NCI-H2227 (cell line): ENCODE results near the gene HINT3.
A peak's percentile ranks its signal among the peaks of the same experiment; 100 is the strongest.
"Not testable (repeated sequence)": the region's sequence is repeated elsewhere in the genome, so short reads cannot be mapped to it uniquely, and the experiment has no call there.

Experiments used
- DNase-seq: peaks from one replicate; lab custom pipeline; 2025; ENCODE audit not compliant: unreplicated experiment; lab: John Stamatoyannopoulos, UW

The HINT3 gene

GRCh38 chr6:125956506-125957390, at the start of gene HINT3:
Gene HINT3, plus strand, starts transcription at chr6:125956770. Its CDS starts 208 bp downstream, at chr6:125956978.
- peak; percentile 97 for DNase-seq

GRCh38 chr6:125910527-125910926, 46.0 kb upstream of the HINT3 start:
- DNase-seq, result no peak

DNA sequence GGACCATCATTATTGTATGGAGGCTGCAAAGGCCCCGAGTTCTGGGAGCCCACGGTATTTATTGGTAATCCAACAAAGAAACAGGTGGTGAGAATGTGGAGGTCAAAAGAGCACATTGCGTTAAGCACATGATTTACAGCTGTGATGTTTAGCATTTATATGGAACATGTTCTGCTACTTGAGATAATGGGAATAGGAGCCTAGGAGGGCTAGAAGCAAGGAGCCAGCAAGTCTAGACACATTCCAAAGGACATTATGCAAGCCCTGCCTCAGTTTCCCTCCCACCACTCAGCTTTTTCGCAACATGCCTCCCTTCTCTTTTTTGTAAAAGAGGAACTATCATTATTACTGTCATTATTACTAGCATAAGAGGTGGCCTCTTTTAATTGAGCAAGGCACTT, 45.5 kb upstream of the HINT3 start:
- DNase-seq, result peak; percentile 21

DNA sequence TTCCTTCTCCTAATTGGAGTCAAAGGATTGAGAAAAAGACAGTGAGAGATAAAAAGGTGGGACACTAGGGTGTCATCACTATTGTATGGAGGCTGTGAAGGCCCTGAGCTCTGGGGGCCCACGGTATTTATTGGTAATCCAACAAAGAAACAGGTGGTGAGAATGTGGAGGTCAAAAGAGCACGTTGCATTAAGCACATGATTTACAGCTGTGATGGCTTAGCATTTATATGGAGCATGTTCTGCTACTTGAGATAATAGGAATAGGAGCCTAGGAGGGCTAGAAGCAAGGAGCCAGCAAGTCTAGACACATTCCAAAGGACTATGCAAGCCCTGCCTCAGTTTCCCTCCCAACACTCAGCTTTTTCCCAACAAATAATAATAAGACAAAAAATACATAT, 44.1 kb upstream of the HINT3 start:
- not testable (repeated sequence) for DNase-seq

GRCh38 chr6:125913145-125913544, 43.4 kb upstream of the HINT3 start:
- DNase-seq, result no peak

DNA sequence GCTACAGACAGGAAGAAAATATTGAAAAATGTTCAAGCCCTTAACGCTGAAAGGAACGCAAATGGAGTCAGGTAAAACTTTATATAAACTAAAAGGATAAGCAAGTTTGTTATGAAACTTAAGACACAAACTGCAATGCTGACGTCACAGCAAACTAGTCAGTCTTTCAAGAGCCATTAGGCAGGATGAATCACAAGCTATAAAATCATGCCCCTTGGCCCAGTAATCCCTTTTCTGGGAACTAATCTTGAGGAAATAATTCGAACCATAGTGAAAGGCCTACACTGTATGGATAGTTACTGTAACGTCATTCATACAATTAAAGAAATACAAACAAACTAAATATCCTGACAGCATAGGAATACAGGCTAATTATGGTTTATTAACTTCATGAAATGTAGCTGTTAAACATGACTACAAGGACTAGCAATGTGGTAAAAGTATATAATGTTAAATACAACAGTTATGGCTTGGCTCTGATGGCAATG, 42.7 kb upstream of the HINT3 start:
- no peak for DNase-seq

DNA sequence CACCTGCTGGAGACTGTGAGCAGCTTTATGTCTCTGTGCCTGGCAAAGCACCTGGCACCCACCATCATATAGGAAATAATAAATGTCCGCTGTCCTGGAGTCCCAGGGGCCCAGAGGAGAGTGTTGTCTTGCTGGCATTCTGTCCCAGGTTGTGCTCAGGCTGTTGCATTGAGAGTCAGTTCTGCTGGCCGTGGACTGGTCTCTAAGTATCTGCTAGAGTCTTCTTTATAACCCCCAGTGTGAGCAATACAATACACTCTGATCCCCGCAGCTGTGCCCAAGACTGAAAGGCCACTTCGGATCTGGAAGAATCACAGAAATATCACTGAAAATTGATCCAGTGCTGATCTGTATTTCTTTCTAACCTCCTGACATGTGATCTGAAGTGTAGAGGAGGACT, 38.3 kb upstream of the HINT3 start:
- no peak for DNase-seq

- no peak for DNase-seq
Observed at GRCh38 chr6:125918681-125919566, 37.6 kb upstream of the HINT3 start.

GRCh38 chr6:125919618-125920017, 37.0 kb upstream of the HINT3 start:
- no peak for DNase-seq

DNA sequence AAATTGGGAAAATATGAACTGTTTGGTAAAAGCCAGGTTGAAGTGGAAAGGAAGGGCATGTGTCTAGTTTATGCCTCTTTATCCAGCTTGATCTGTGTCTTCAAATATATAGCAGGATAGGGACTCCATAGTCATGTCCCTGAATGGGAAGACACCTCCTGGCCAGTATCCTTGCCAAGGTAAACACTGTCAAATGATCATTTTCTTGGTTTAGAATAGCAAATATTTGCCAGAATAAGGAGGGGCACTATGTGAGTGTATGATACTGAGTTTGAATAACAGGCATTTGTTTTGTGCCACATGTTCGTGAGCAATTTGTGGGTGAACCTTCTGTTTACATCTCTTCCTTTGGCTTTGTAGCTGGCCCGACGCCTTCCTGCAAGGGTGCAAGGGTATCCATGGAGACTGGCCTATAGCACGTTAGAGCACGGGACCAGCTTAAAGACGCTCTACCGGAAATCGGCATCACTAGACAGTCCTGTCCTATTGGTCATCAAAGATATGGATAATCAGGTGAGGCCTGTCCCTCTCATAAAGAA, 34.2 kb upstream of the HINT3 start:
- DNase-seq, result no peak

GRCh38 chr6:125923366-125923877, 33.1 kb upstream of the HINT3 start:
- DNase-seq, result no peak

DNA sequence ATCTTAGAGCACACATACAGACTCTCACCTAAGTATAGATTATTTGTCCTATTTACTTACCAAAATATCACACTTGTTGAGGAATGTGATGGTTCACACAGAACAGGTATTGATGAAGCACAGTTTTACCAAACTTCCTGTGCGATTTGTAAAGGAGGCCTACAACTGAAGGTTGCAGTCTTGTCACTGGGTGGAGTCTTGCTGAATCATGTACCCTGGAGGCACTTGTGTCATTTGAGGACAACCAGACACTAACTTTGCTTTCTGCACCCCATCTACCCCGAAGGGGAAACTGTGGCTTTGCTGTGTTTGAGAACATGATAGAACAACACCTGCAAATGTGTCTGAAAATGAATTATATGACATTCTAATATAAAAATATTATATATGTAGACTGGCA, 32.4 kb upstream of the HINT3 start:
- no peak for DNase-seq

- no peak for DNase-seq
Observed at GRCh38 chr6:125924697-125925358, 31.7 kb upstream of the HINT3 start.

DNA sequence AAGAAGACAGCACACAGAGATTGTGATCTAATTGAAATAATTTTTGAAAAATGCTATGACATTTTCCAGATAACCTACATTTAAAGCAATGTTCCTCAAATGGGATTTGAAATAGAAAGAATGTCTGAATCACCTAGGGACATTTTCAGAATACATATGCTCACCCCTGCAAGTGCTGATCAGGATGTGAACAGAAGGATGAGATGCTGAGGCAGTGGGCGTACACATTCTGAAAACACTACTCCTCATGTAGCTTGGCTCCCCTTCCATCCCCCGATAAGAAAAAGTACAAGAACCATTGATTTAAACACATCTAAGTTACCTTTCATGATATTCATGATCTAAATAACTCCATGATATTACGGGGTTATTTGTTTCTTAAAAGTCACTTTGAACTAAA, 29.9 kb upstream of the HINT3 start:
- no peak for DNase-seq

DNA sequence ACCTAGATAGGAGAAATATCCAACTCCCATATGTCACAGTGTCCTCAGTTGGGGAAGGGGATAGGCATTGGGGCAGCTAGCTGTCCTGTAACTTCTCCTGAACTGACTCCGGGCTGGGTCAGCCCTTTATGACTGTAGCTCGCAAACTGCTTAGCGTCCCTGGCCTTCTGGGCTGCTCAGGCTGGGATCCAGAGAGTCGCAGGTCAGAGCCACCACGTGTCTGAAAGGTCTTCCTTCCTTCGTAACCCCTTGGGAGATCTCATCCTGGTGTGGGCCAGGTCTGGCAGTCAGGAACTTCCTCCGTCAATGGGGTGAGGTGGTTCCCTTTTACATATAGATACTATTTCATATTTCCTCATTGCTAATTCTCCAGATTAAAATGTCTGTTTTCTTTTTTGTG, 28.8 kb upstream of the HINT3 start:
- DNase-seq, result no peak

GRCh38 chr6:125930765-125931418, 25.7 kb upstream of the HINT3 start:
- no peak for DNase-seq

DNA sequence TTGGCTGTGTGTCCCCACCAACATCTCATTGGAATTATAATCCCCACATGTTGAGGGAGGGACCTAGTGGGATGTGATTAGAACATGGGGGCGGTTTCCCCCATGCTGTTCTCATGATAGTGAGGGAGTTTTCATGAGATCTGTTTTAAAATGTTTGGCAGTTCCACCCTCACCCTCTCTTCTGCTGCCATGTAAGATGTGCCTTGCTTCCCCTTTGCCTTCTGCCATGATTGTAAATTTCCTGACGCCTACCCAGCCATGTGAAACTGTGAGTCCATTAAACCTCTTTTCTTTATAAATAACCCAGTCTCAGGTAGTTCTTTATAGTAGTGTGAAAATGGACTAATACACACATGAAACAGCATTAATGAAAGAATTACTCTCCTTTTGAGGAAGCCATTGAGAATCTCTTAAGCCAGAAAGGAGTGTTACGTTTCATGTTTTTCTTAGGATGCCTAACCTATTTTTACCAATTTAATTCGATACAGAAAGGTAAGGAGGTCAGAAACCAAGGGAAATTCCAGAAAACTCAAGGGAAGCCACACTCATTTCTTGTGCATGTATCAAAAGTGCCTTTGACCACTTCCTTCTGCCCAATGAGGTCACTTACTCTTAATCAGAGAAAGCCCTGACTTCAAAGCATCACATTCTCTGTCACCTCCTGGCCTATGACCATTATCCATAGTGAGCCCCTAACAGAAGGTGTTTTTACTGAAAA, 24.7 kb upstream of the HINT3 start:
- no peak for DNase-seq

DNA sequence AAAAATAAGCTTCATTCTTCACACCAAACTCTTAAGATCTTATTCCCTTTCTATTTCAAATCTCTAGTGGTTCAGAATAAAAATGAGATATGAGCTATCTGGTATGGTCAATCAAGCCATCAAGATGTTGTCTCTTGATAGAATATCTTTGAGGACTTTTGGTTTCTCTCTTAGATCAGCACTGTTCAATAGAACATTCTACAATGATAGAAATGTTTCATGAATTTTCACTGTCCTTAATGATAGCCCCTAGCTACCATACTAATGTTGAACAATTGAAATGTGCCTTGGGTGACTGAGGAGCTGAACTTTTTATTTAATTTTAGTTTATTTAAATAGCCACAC, 24.1 kb upstream of the HINT3 start:
- DNase-seq, result no peak

GRCh38 chr6:125935520-125935919, 21.1 kb upstream of the HINT3 start:
- DNase-seq, result not testable (repeated sequence)

- no peak for DNase-seq
Observed at GRCh38 chr6:125939026-125939425, 17.5 kb upstream of the HINT3 start.
